Neuron (in vitro differentiated cells): ENCODE results near the gene ASTL.

Experiments used
- H2AFZ ChIP-seq: one replicate; pipeline ENCODE4 v1.6.1; 2013; ENCODE audit warnings: low read depth, mild to moderate bottlenecking, inconsistent platforms, low read length, moderate library complexity
- H3K27me3 ChIP-seq: one replicate; pipeline ENCODE4 v1.6.1; 2013; ENCODE audit warnings: low read length; ENCODE audit not compliant: insufficient read depth
- H3K36me3 ChIP-seq: one replicate; pipeline ENCODE4 v1.6.1; 2013; ENCODE audit warnings: low read length; ENCODE audit not compliant: insufficient read depth
- H3K4me1 ChIP-seq: one replicate; pipeline ENCODE4 v1.6.1; 2013; ENCODE audit warnings: low read length; ENCODE audit not compliant: insufficient read depth
- H3K4me3 ChIP-seq: 2 replicates; pipeline ENCODE4 v1.5.1; 2013; ENCODE audit warnings: mild to moderate bottlenecking, low read length, moderate library complexity
- H3K9me3 ChIP-seq: one replicate; pipeline ENCODE4 v1.6.1; 2013; ENCODE audit warnings: low read length

The ASTL gene

GRCh38 chr2:96138179-96139145 is at the start of gene ASTL:
Gene ASTL (minus strand): TSS chr2:96138502. CDS start chr2:96138436, 66 bp downstream.
- Histone ChIP-seq H2AFZ (no peak within 1 kb of the TSS), H3K27me3 (peaks cover 44% of the 10 kb centered on the region), H3K4me3 (no peak within 1 kb of the TSS), H3K36me3 (no peaks in the 10 kb centered on the region), H3K9me3 (no peaks in the 10 kb centered on the region), H3K4me1 (no peaks in the 10 kb centered on the region)

DNA sequence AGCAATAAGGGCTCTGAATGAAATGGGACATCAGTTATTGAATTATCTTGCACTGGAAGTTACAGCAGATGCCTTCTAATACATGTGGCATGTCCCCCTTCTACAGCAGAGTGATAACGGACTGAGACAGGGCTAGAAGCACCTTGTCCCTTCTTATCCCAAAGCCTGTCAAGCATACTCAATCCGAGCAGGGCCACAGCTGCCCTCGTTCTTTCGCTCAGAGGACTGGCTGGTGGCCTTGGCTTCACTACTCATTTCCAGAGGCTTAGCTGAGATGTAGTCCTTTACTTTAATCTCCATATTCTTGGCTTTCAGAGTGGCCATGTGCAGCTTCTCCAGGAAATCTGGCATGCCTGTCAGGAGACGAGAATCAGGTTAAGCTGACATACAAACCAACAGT is 48.3 kb upstream of the ASTL start:
- H3K4me1 ChIP-seq = no peaks in the 10 kb centered on the region
- no peaks in the 10 kb centered on the region for H3K9me3 ChIP-seq
- no peak overlapping the region for H3K4me3 ChIP-seq
- H3K27me3 ChIP-seq = no peaks in the 10 kb centered on the region
- H2AFZ ChIP-seq = no peak overlapping the region
- peaks cover 68% of the 10 kb centered on the region for H3K36me3 ChIP-seq

- H3K9me3 ChIP-seq = no peaks in the 10 kb centered on the region
- no peak overlapping the region for H2AFZ ChIP-seq
- H3K4me3 ChIP-seq = no peak overlapping the region
- peaks cover 57% of the 10 kb centered on the region for H3K36me3 ChIP-seq
- no peaks in the 10 kb centered on the region for H3K4me1 ChIP-seq
- H3K27me3 ChIP-seq = no peaks in the 10 kb centered on the region
These were observed 47.2 kb upstream of the ASTL start for GRCh38 chr2:96185516-96185915.

GRCh38 chr2:96184989-96185388 is 46.7 kb upstream of the ASTL start:
- H3K27me3 ChIP-seq = no peaks in the 10 kb centered on the region
- peaks cover 53% of the 10 kb centered on the region for H3K36me3 ChIP-seq
- no peak overlapping the region for H3K4me3 ChIP-seq
- no peak overlapping the region for H2AFZ ChIP-seq
- H3K9me3 ChIP-seq = no peaks in the 10 kb centered on the region
- H3K4me1 ChIP-seq = no peaks in the 10 kb centered on the region

DNA sequence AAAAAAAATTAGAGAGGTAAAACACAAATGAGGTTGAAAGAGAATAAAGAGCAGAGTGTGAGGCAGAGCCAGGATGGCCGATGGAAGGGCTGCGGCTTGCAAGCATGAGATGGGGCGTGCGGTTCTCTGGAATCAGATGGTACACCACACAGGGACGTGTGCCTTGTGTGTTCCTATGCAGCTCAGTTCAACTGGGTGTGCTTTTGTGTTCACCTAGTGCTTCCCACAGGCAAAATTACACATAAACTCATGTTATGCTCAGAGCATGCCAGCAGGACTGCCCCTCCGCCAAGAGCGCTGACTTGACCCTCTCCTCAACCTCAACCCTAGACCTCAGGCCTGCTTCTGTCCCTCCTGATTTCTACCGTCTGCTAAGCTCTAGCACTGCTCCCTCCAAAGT is 45.9 kb upstream of the ASTL start:
- Histone ChIP-seq H2AFZ (no peak overlapping the region), H3K36me3 (peaks cover 46% of the 10 kb centered on the region), H3K27me3 (no peaks in the 10 kb centered on the region), H3K4me1 (no peaks in the 10 kb centered on the region), H3K9me3 (no peaks in the 10 kb centered on the region), H3K4me3 (no peak overlapping the region)

DNA sequence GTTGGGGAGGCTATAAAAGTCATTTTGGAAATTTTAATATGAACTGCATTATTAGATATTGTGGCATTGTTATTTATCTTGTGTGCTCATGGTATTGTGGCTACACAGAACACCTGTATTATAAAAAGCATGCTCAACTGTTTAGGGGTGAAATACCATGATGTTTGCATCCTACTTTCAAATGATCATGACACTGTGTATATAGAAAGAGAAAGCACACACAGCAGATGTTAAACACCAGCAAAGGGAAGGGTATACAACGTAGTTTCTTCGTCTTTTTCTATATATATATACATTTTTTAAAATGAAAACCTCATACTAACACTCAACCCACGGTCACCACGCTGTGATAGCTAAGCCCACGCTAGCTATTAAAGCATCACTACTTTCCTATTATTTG is 43.2 kb upstream of the ASTL start:
- no peak overlapping the region for H3K4me3 ChIP-seq
- H3K4me1 ChIP-seq = no peaks in the 10 kb centered on the region
- H3K9me3 ChIP-seq = no peaks in the 10 kb centered on the region
- H3K27me3 ChIP-seq = no peaks in the 10 kb centered on the region
- H3K36me3 ChIP-seq = peaks cover 27% of the 10 kb centered on the region
- no peak overlapping the region for H2AFZ ChIP-seq

DNA sequence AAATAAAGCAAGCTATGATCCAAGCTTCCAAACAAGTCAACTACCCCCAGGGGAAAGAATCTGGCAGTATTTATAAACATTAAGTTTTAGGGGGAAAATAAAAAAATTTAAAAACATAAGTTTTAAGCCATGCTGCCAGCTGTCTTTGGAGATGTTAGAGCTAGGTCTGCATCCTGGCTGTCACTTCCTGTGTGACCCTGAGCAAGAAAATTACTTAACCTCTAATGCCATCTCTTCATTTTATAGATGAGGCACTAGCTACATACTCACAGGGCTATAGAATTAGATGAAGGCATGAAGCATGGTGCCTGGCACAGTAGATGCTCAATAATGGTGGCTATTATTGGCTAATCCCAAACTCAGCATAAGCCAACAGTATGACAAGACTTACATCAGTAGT is 42.2 kb upstream of the ASTL start:
- peaks cover 17% of the 10 kb centered on the region for H3K36me3 ChIP-seq
- no peaks in the 10 kb centered on the region for H3K4me1 ChIP-seq
- H3K9me3 ChIP-seq = no peaks in the 10 kb centered on the region
- H2AFZ ChIP-seq = no peak overlapping the region
- H3K27me3 ChIP-seq = no peaks in the 10 kb centered on the region
- H3K4me3 ChIP-seq = no peak overlapping the region

DNA sequence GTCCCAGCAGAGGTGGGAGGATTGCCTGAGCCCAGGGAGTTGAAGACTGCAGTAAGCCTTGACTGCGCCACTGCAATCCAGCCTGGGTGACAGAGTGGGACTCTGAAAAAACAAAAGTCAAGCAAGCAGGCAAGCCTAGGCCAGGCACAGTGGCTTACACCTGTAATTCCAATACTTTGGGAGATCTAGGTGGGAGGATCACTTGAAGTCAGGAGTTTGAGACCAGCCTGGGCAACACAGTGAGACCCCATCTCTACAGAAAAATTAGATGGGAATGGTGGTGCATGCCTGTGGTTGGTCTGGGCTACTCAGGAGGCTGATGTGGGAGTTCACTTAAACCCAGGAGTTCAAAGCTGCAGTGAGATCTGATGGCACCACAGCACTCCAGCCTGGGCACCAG is 41.7 kb upstream of the ASTL start:
- Histone ChIP-seq H3K36me3 (peaks cover 12% of the 10 kb centered on the region), H3K4me1 (no peaks in the 10 kb centered on the region), H2AFZ (no peak overlapping the region), H3K27me3 (no peaks in the 10 kb centered on the region), H3K9me3 (no peaks in the 10 kb centered on the region), H3K4me3 (no peak overlapping the region)

DNA sequence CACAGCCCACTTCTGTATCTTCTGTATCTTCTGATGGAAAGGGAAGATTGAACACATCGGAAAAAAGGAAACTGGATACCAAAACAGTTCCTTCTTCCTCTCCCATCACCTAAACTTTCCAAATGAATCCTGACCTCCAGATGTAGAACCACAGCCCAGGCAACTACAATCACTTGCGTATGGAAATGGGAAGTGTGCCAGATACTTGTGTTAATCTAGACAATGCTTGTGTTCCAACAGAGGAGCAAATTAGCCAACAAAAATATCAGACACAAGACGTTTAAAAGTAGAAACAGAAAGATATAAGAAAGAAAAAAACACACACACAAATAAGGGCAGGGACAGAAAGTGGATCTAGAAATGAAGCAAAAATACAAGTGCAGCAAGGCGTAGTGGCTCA is 38.4 kb upstream of the ASTL start:
- Histone ChIP-seq H3K9me3 (no peaks in the 10 kb centered on the region), H3K4me1 (no peaks in the 10 kb centered on the region), H3K36me3 (no peaks in the 10 kb centered on the region), H3K27me3 (no peaks in the 10 kb centered on the region), H3K4me3 (no peak overlapping the region), H2AFZ (no peak overlapping the region)

- H3K36me3 ChIP-seq = no peaks in the 10 kb centered on the region
These were observed 37.6 kb upstream of the ASTL start for GRCh38 chr2:96175951-96176350.

GRCh38 chr2:96174251-96175144 is 36.2 kb upstream of the ASTL start:
- no peaks in the 10 kb centered on the region for H3K4me1 ChIP-seq
- no peaks in the 10 kb centered on the region for H3K36me3 ChIP-seq
- H2AFZ ChIP-seq = no peak overlapping the region
- H3K27me3 ChIP-seq = no peaks in the 10 kb centered on the region
- no peaks in the 10 kb centered on the region for H3K9me3 ChIP-seq
- H3K4me3 ChIP-seq = no peak overlapping the region

More at GRCh38 chr2:96175951-96176350, 37.6 kb upstream of the ASTL start:
- no peaks in the 10 kb centered on the region for H3K4me1 ChIP-seq
- H3K27me3 ChIP-seq = no peaks in the 10 kb centered on the region
- H3K4me3 ChIP-seq = no peak overlapping the region
- no peaks in the 10 kb centered on the region for H3K9me3 ChIP-seq
- no peak overlapping the region for H2AFZ ChIP-seq

- Histone ChIP-seq H3K36me3 (no peaks in the 10 kb centered on the region), H3K9me3 (no peaks in the 10 kb centered on the region), H3K27me3 (no peaks in the 10 kb centered on the region)
These were observed 33.5 kb upstream of the ASTL start for GRCh38 chr2:96171831-96172230.

GRCh38 chr2:96170626-96171025 is 32.3 kb upstream of the ASTL start:
- Histone ChIP-seq H2AFZ (no peak overlapping the region), H3K36me3 (no peaks in the 10 kb centered on the region), H3K27me3 (no peaks in the 10 kb centered on the region), H3K4me1 (no peaks in the 10 kb centered on the region), H3K9me3 (no peaks in the 10 kb centered on the region), H3K4me3 (no peak overlapping the region)

More at GRCh38 chr2:96171831-96172230, 33.5 kb upstream of the ASTL start:
- H3K4me3 ChIP-seq = no peak overlapping the region
- H3K4me1 ChIP-seq = no peaks in the 10 kb centered on the region
- H2AFZ ChIP-seq = no peak overlapping the region
